Neural progenitor cell (in vitro differentiated cells): ENCODE results near the gene TSPAN18.

Experiments
- EZH2phosphoT487 ChIP-seq: fragments of 200-600 bp; sonication (generic); IDR thresholded peaks from 2 replicates; pipeline ENCODE4 v1.6.1; 2017; ENCODE audit warnings: antibody characterized with exemption
- TF ChIP-seq, protein P1 (sequence below): fragments of 200-600 bp; sonication (generic); IDR thresholded peaks from 2 replicates; pipeline ENCODE4 v1.5.1; 2017; ENCODE audit warnings: antibody characterized with exemption, mild to moderate bottlenecking

DNA sequence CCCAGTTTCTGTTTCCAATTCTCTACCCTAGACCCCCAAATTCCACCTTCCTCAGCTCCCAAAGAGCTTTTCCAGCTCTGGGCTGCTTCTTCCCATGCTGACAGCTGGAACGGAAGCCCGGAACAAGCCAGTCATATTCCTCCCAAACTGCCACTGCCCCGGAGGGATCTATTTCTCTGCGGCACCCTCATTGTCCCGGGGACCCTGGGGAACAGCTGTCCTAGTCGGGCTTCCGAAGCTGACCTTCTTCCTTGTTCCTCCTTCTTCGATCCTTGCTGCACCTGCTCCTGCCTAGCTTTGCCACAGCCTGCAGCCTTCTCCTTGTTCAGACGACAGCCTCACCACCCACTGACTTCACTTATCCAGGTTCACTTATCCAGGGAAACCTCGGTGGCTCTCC lies 105.7 kb downstream of the TSPAN18 start:
- TF ChIP-seq, protein P1, sequence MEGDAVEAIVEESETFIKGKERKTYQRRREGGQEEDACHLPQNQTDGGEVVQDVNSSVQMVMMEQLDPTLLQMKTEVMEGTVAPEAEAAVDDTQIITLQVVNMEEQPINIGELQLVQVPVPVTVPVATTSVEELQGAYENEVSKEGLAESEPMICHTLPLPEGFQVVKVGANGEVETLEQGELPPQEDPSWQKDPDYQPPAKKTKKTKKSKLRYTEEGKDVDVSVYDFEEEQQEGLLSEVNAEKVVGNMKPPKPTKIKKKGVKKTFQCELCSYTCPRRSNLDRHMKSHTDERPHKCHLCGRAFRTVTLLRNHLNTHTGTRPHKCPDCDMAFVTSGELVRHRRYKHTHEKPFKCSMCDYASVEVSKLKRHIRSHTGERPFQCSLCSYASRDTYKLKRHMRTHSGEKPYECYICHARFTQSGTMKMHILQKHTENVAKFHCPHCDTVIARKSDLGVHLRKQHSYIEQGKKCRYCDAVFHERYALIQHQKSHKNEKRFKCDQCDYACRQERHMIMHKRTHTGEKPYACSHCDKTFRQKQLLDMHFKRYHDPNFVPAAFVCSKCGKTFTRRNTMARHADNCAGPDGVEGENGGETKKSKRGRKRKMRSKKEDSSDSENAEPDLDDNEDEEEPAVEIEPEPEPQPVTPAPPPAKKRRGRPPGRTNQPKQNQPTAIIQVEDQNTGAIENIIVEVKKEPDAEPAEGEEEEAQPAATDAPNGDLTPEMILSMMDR, result no peak
- TF ChIP-seq EZH2phosphoT487, result no peak
